Caco-2 (cell line): ENCODE measurements around the gene WBP11. TPM values are rescaled to one million over a fixed set of nuclear protein-coding genes. Genes with fewer than 3 reads are reported as not detected.

ENCODE experiments used
- BruUV-seq: library from RNA; stranded (reverse); fragments of 400-500 nt; replicated peaks from 2 replicates; lab custom pipeline; 2021; lab: Mats Ljungman, UMichigan
- CTCF ChIA-PET: fragments of 300-600 bp; sonication (Branson Sonifier 250); formaldehyde crosslinking; loops from one replicate; lab custom pipeline; 2022; ENCODE audit warnings: antibody characterized with exemption; lab: Charles Lee
- POLR2A ChIA-PET: fragments of 300-600 bp; sonication (Branson Sonifier 250); formaldehyde crosslinking; loops from one replicate; lab custom pipeline; 2022; ENCODE audit warnings: antibody characterized with exemption; lab: Charles Lee
- DNase-seq, 2 experiments: peaks; one replicate each; pipeline versions ENCODE4 v3.0.0 to v3.0.0-alpha.2; 2020 to 2022
- H3K27me3 ChIP-seq: replicated peaks from 2 replicates; pipeline ENCODE4 v1.6.0; 2011; ENCODE audit warnings: low read length; ENCODE audit not compliant: control insufficient read depth, insufficient read depth
- H3K36me3 ChIP-seq: 2 replicates; pipeline ENCODE4 v1.5.1; 2011; ENCODE audit warnings: low read length; ENCODE audit not compliant: control insufficient read depth, insufficient read depth
- H3K4me1 ChIP-seq: fragments of 250-450 bp; sonication (Bioruptor Pico); 2 replicates; pipeline ENCODE4 v1.5.1; 2020; ENCODE audit warnings: mild to moderate bottlenecking
- H3K4me3 ChIP-seq: 2 replicates; pipeline ENCODE4 v1.5.1; 2011; ENCODE audit warnings: low read depth, mild to moderate bottlenecking, control low read depth, low read length
- H3K9me3 ChIP-seq: fragments of 250-450 bp; sonication (Bioruptor Pico); 2 replicates; pipeline ENCODE4 v1.5.1; 2020; ENCODE audit warnings: mild to moderate bottlenecking, moderate library complexity
- H3K27ac Mint-ChIP-seq: one replicate; pipeline ENCODE4 v1.8.0; 2022; ENCODE audit warnings: mixed read lengths; ENCODE audit not compliant: unreplicated experiment
- H3K27me3 Mint-ChIP-seq: one replicate; pipeline ENCODE4 v1.8.0; 2022; ENCODE audit warnings: mixed read lengths; ENCODE audit not compliant: insufficient read depth, unreplicated experiment
- H3K36me3 Mint-ChIP-seq: one replicate; pipeline ENCODE4 v1.8.0; 2022; ENCODE audit warnings: mild to moderate bottlenecking, mixed read lengths; ENCODE audit not compliant: insufficient read depth, unreplicated experiment
- H3K4me1 Mint-ChIP-seq: one replicate; pipeline ENCODE4 v1.8.0; 2022; ENCODE audit warnings: low read depth, mixed read lengths; ENCODE audit not compliant: unreplicated experiment
- H3K4me3 Mint-ChIP-seq: one replicate; pipeline ENCODE4 v1.8.0; 2022; ENCODE audit warnings: mild to moderate bottlenecking, moderate library complexity, mixed read lengths; ENCODE audit not compliant: unreplicated experiment
- H3K9me3 Mint-ChIP-seq: one replicate; pipeline ENCODE4 v1.8.0; 2022; ENCODE audit warnings: mixed read lengths; ENCODE audit not compliant: unreplicated experiment
- CTCF ChIP-seq, 2 experiments: fragments of 200-600 bp in 1 of 2; IDR thresholded peaks; 1 replicate in 1 of 2; 2 replicates in 1 of 2; pipeline versions ENCODE4 v1.5.1 to v1.8.0; 2011 to 2022; ENCODE audit warnings: antibody characterized with exemption in 1 of 2, control low read depth in 1 of 2, inconsistent platforms in 1 of 2, low read depth in 1 of 2, low read length in 1 of 2, mild to moderate bottlenecking in 1 of 2, moderate library complexity in 1 of 2; ENCODE audit not compliant: insufficient read depth in 1 of 2, severe bottlenecking in 1 of 2, unreplicated experiment in 1 of 2
- intact Hi-C: fragments of 100-400 bp; cut with micrococcal nuclease; formaldehyde crosslinking; loops from one replicate; pipeline ENCODE4 v1.10.0; 2022; ENCODE audit not compliant: unreplicated experiment
- total RNA-seq: library from RNA; stranded (reverse); gene quantifications from 2 replicates; pipeline ENCODE4 v1.2.3, GENCODE V29; 2022

WBP11 gene
- total RNA-seq, 1 experiment from 2014 or later: 159 TPM

GRCh38 chr12:14803830-14804160 lies 517 bp upstream of the WBP11 start:
- Mint-ChIP-seq H3K36me3 (peaks cover 26% of the 10 kb centered on the region), H3K27me3 (no peaks in the 10 kb centered on the region), H3K4me3 (no peak overlapping the region), H3K9me3 (no peaks in the 10 kb centered on the region), H3K27ac (no peak overlapping the region), H3K4me1 (peaks cover 16% of the 10 kb centered on the region)
- Histone ChIP-seq H3K27me3 (no peaks in the 10 kb centered on the region), H3K4me1 (peaks cover 12% of the 10 kb centered on the region; the same call in 1 of the 2 replicates), H3K9me3 (no peaks in the 10 kb centered on the region), H3K36me3 (peaks cover 3% of the 10 kb centered on the region; the same call in 1 of the 2 replicates), H3K4me3 (peak overlapping the region; percentile 47)
- POLR2A ChIA-PET: interaction anchor here (1.0 to 2.6 kb wide), 3 partner anchors 29 to 1107 kb away, joined by 6 to 42 read pairs (median 24); partner anchors contain the start of gene DERA
- intact Hi-C loops: loop anchor here (1.0 to 5.0 kb wide), 4 partner anchors 32 to 1079 kb away; partner anchors contain the start of genes ART4 and STRAP
- TF ChIP-seq CTCF (IDR thresholded peaks at IDR 0.05; ENCODE audit: insufficient read depth in 1 of 2, low read depth in 1 of 2, low read length in 1 of 2, severe bottlenecking in 1 of 2, unreplicated experiment in 1 of 2): no peak
- TSS peak; percentile 81 for BruUV-seq
- CTCF ChIA-PET: interaction anchor here (0.6 to 1.6 kb wide), 4 partner anchors 10 to 192 kb away, joined by 3 to 16 read pairs (median 4); a partner anchor contains a TSS
- DNase-seq: no peak

DNA sequence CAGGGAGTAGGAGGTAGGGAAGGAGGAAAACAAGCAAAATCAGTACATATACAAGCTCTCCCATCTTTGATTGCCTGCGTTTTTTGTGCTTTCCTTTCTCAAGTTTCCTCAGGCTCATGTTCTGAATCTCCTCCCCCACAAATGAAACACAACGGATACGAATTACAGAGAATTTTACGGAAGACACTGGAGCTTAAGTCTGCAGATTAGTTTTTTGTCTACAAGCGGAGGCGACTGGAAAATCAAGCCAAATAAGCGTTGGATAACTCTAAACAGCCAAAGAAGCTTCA lies 612 bp downstream of the WBP11 start:
- intact Hi-C loops: loop anchor here (1.0 to 5.0 kb wide), 4 partner anchors 31 to 1080 kb away; partner anchors contain the start of genes ART4 and STRAP
- H3K27me3 ChIP-seq: no peaks in the 10 kb centered on the region
- ChIA-PET CTCF (interaction anchor here (1.6 kb wide), 2 partner anchors 33 to 193 kb away, joined by 6 to 16 read pairs; a partner anchor contains a TSS), POLR2A (interaction anchor here (1.4 to 2.6 kb wide), 3 partner anchors 26 to 32 kb away, joined by 7 to 42 read pairs (median 24); a partner anchor contains a TSS)
- Mint-ChIP-seq H3K4me3 (no peak overlapping the region), H3K27ac (no peak overlapping the region), H3K9me3 (no peaks in the 10 kb centered on the region), H3K4me1 (peaks cover 16% of the 10 kb centered on the region), H3K36me3 (peaks cover 37% of the 10 kb centered on the region), H3K27me3 (no peaks in the 10 kb centered on the region)
- no peak for TF ChIP-seq CTCF (IDR thresholded peaks at IDR 0.05; ENCODE audit: insufficient read depth in 1 of 2, low read depth in 1 of 2, low read length in 1 of 2, severe bottlenecking in 1 of 2, unreplicated experiment in 1 of 2)
- H3K4me1 ChIP-seq: peaks cover 12% of the 10 kb centered on the region; the same call in 1 of the 2 replicates
- peak overlapping the region; percentile 86 for H3K4me3 ChIP-seq
- peaks cover 3% of the 10 kb centered on the region; the same call in 1 of the 2 replicates for H3K36me3 ChIP-seq
- no peak for DNase-seq
- BruUV-seq: no TSS peak
- no peaks in the 10 kb centered on the region for H3K9me3 ChIP-seq

GRCh38 chr12:14802247-14802646 lies 1.0 kb downstream of the WBP11 start:
- no peak for TF ChIP-seq CTCF (IDR thresholded peaks at IDR 0.05; ENCODE audit: insufficient read depth in 1 of 2, low read depth in 1 of 2, low read length in 1 of 2, severe bottlenecking in 1 of 2, unreplicated experiment in 1 of 2)
- H3K4me3 ChIP-seq: peak overlapping the region; percentile 86
- POLR2A ChIA-PET: interaction anchor here (1.4 to 2.6 kb wide), 3 partner anchors 25 to 32 kb away, joined by 7 to 42 read pairs (median 24); a partner anchor contains a TSS
- H3K36me3 ChIP-seq: peaks cover 3% of the 10 kb centered on the region; the same call in 1 of the 2 replicates
- no peak overlapping the region for H3K4me3 Mint-ChIP-seq
- DNase-seq: no peak
- H3K9me3 Mint-ChIP-seq: no peaks in the 10 kb centered on the region
- intact Hi-C loops: loop anchor here (2.0 to 5.0 kb wide), 2 partner anchors 40 to 127 kb away; partner anchors contain the start of gene ART4
- no peaks in the 10 kb centered on the region for H3K27me3 ChIP-seq
- peaks cover 16% of the 10 kb centered on the region for H3K4me1 Mint-ChIP-seq
- CTCF ChIA-PET: interaction anchor here (1.6 kb wide), 2 partner anchors 32 to 193 kb away, joined by 6 to 16 read pairs; a partner anchor contains a TSS
- H3K9me3 ChIP-seq: no peaks in the 10 kb centered on the region
- H3K4me1 ChIP-seq: peaks cover 12% of the 10 kb centered on the region; the same call in 1 of the 2 replicates
- H3K27ac Mint-ChIP-seq: no peak overlapping the region
- no peaks in the 10 kb centered on the region for H3K27me3 Mint-ChIP-seq
- H3K36me3 Mint-ChIP-seq: peaks cover 42% of the 10 kb centered on the region
- no TSS peak for BruUV-seq
